PC-9 (cell line): ENCODE measurements around the gene MFSD11. TPM values are rescaled to one million over a fixed set of nuclear protein-coding genes. Genes with fewer than 3 reads are reported as not detected.
"Not testable (repeated sequence)": the region's sequence is repeated elsewhere in the genome, so short reads cannot be mapped to it uniquely, and the experiment has no call there.

Source experiments
- BruUV-seq: library from RNA; stranded (reverse); fragments of 400-500 nt; replicated peaks from 2 replicates; lab custom pipeline; 2021; lab: Mats Ljungman, UMichigan
- CTCF ChIA-PET: fragments of 300-600 bp; sonication (Branson Sonifier 250); formaldehyde crosslinking; loops from one replicate; lab custom pipeline; 2022; ENCODE audit warnings: antibody characterized with exemption; lab: Charles Lee
- POLR2A ChIA-PET: fragments of 300-600 bp; sonication (Branson Sonifier 250); formaldehyde crosslinking; loops from one replicate; lab custom pipeline; 2022; ENCODE audit warnings: antibody characterized with exemption; ENCODE audit not compliant: unreplicated experiment; lab: Charles Lee
- DNase-seq, 2 experiments: peaks; one replicate each; pipeline versions ENCODE4 v3.0.0 to v3.0.0-alpha.2; 2015 to 2022; ENCODE audit warnings: mixed read lengths in 1 of 2
- H2AFZ ChIP-seq: fragments of 200-600 bp; sonication (generic); 2 replicates; pipeline ENCODE4 v1.8.1; 2017; ENCODE audit warnings: antibody characterized with exemption
- H3F3A ChIP-seq: fragments of 200-600 bp; sonication (generic); 2 replicates; pipeline ENCODE4 v1.8.1; 2017; ENCODE audit warnings: antibody characterized with exemption, mild to moderate bottlenecking, low read depth; ENCODE audit not compliant: insufficient read depth
- H3K27ac ChIP-seq: fragments of 200-600 bp; sonication (generic); 2 replicates; pipeline ENCODE4 v1.6.1; 2016; ENCODE audit warnings: mixed run types
- H3K27me3 ChIP-seq: fragments of 200-600 bp; sonication (generic); 2 replicates; pipeline ENCODE4 v1.6.1; 2016; ENCODE audit warnings: low read depth, mixed run types; ENCODE audit not compliant: insufficient read depth
- H3K36me3 ChIP-seq: fragments of 200-600 bp; sonication (generic); 2 replicates; pipeline ENCODE4 v1.6.1; 2016; ENCODE audit warnings: low read depth, mixed run types
- H3K4me1 ChIP-seq: fragments of 200-600 bp; sonication (generic); replicated peaks from 2 replicates; pipeline ENCODE4 v1.6.1; 2016; ENCODE audit warnings: mixed run types; ENCODE audit not compliant: insufficient read depth
- H3K4me2 ChIP-seq: fragments of 200-600 bp; sonication (generic); 2 replicates; pipeline ENCODE4 v1.6.1; 2017; ENCODE audit warnings: mixed run types
- H3K4me3 ChIP-seq: fragments of 200-600 bp; sonication (generic); 2 replicates; pipeline ENCODE4 v1.6.1; 2016; ENCODE audit warnings: mixed run types
- H3K79me2 ChIP-seq: fragments of 200-600 bp; sonication (generic); 2 replicates; pipeline ENCODE4 v1.6.1; 2017; ENCODE audit warnings: low read depth, mixed run types
- H3K9me2 ChIP-seq: fragments of 200-600 bp; sonication (generic); 2 replicates; pipeline ENCODE4 v1.8.1; 2017; ENCODE audit warnings: mild to moderate bottlenecking; ENCODE audit not compliant: insufficient read depth
- H3K9me3 ChIP-seq: fragments of 200-600 bp; sonication (generic); 2 replicates; pipeline ENCODE4 v1.8.1; 2016; ENCODE audit warnings: low read depth; ENCODE audit not compliant: insufficient read depth
- H4K20me1 ChIP-seq: fragments of 200-600 bp; sonication (generic); 2 replicates; pipeline ENCODE4 v1.8.1; 2017; ENCODE audit not compliant: insufficient read depth
- EZH2 ChIP-seq: fragments of 200-600 bp; sonication (generic); IDR thresholded peaks from 2 replicates; pipeline ENCODE4 v1.8.0; 2017; ENCODE audit warnings: antibody characterized with exemption, low read depth
- intact Hi-C: fragments of 100-400 bp; cut with micrococcal nuclease; formaldehyde crosslinking; loops from one replicate; pipeline ENCODE4 v1.10.0; 2022; ENCODE audit not compliant: unreplicated experiment
- total RNA-seq: library from RNA; stranded (reverse); gene quantifications from 2 replicates; pipeline ENCODE4 v1.2.3, GENCODE V29; 2021
- TF ChIP-seq, protein P1 (sequence below): fragments of 200-600 bp; sonication (generic); conservative IDR thresholded peaks from 2 replicates; pipeline ENCODE4 v1.6.1; 2017; ENCODE audit warnings: mixed run types, antibody characterized with exemption, mild to moderate bottlenecking, moderate library complexity

MFSD11 gene
- total RNA-seq, 1 experiment from 2014 or later: 47.3 TPM

DNA sequence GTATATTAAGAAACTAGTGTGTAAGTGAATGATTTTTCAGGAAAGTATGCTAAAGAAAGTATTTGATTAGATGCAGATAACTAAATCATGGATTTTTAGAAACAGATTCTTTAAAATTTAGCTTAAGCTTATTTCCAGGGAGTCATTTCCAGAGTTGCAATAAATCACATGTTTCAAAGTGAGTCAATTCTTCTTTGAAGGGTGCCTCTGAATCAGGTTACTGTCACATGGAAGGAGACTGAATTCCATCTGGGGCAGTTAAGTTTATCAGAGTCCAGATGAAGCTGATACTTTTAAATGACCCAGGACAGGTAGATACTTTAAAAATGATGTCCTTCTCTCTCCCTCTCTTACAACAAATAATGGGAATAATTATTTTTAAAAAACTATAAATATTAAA is 5.0 kb downstream of the MFSD11 start:
- H2AFZ ChIP-seq: no peak overlapping the region
- H3K27ac ChIP-seq: no peak overlapping the region
- H3K9me2 ChIP-seq: no peaks in the 10 kb centered on the region
- H3K4me3 ChIP-seq: no peak overlapping the region
- no peaks in the 10 kb centered on the region for H3K27me3 ChIP-seq
- ChIA-PET CTCF (no interaction called here), POLR2A (interaction anchor here (0.6 to 0.7 kb wide), 2 partner anchors 11 to 1444 kb away, joined by 3 read pairs; partner anchors contain the start of genes AFMID and TK1)
- no peak for DNase-seq
- peaks cover 23% of the 10 kb centered on the region; the same call in 1 of the 2 replicates for H3K79me2 ChIP-seq
- no peak overlapping the region for H3K4me2 ChIP-seq
- no peaks in the 10 kb centered on the region for H4K20me1 ChIP-seq
- no TSS peak for BruUV-seq
- peaks cover 9% of the 10 kb centered on the region for H3K4me1 ChIP-seq
- no peaks in the 10 kb centered on the region for H3K9me3 ChIP-seq
- intact Hi-C loops: no loop called here
- peaks cover 9% of the 10 kb centered on the region; the same call in 1 of the 2 replicates for H3K36me3 ChIP-seq
- TF ChIP-seq, protein P1, sequence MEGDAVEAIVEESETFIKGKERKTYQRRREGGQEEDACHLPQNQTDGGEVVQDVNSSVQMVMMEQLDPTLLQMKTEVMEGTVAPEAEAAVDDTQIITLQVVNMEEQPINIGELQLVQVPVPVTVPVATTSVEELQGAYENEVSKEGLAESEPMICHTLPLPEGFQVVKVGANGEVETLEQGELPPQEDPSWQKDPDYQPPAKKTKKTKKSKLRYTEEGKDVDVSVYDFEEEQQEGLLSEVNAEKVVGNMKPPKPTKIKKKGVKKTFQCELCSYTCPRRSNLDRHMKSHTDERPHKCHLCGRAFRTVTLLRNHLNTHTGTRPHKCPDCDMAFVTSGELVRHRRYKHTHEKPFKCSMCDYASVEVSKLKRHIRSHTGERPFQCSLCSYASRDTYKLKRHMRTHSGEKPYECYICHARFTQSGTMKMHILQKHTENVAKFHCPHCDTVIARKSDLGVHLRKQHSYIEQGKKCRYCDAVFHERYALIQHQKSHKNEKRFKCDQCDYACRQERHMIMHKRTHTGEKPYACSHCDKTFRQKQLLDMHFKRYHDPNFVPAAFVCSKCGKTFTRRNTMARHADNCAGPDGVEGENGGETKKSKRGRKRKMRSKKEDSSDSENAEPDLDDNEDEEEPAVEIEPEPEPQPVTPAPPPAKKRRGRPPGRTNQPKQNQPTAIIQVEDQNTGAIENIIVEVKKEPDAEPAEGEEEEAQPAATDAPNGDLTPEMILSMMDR: no peak
- TF ChIP-seq EZH2: no peak
- H3F3A ChIP-seq: 0 out of 2 replicates have a peak, but pooled peaks cover 3% of the 10 kb centered on the region

DNA sequence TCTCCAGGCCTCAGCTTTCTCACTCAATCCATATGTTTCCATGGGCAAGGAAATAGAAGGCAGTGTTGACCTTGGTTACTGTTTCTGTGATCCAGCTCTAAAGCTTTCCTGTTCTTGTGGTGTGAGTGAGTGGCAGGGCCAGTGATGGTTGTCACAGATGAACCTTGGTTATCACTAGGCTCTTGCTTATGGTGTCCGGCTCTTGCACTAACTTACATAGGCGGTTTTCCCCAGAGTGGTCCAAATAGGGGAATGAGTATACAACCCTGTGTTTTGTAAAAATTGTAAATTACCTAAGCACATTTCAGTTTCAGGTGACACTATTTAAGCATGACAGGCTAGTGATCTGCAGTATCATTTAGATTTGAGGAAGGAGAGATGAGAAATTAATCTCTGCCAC is 6.8 kb downstream of the MFSD11 start:
- ChIA-PET POLR2A (no interaction called here), CTCF (interaction anchor here (0.5 kb wide), 1 partner anchor 10 kb away, joined by 3 read pairs; no protein-coding TSS in a partner anchor)
- BruUV-seq: no TSS peak
- intact Hi-C loops: no loop called here
- Histone ChIP-seq H3K79me2 (peaks cover 5% of the 10 kb centered on the region; the same call in 1 of the 2 replicates), H3K4me1 (no peaks in the 10 kb centered on the region), H2AFZ (no peak overlapping the region), H3K9me2 (no peaks in the 10 kb centered on the region), H3K27ac (no peak overlapping the region), H3K36me3 (peaks cover 9% of the 10 kb centered on the region; the same call in 1 of the 2 replicates), H3K4me2 (no peak overlapping the region), H3F3A (no peaks in the 10 kb centered on the region), H3K9me3 (no peaks in the 10 kb centered on the region), H4K20me1 (no peaks in the 10 kb centered on the region), H3K4me3 (no peak overlapping the region), H3K27me3 (no peaks in the 10 kb centered on the region)
- DNase-seq: no peak
- TF ChIP-seq EZH2: no peak
- TF ChIP-seq, protein P1: no peak

DNA sequence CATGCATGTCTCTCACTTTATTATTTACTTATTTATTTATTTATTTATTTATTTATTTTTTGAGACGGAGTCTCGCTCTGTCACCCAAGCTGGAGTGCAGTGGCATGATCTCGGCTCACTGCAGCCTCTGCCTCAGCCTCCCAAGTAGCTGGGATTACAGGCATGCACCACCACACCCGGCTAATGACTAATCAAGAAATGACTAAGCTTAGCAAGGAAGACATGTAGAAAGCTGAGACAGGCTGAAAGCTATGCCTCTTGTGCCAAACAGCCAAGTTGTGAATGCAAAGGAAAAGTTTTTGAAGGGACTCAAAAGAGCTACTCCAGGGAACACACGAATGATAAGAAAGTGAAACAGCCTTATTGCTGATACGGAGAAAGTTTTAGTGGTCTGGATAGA is 7.9 kb downstream of the MFSD11 start:
- CTCF ChIA-PET, POLR2A ChIA-PET, H3K27ac ChIP-seq: not testable (repeated sequence)

More for the DNA sequence above, 7.9 kb downstream of the MFSD11 start:
- H2AFZ ChIP-seq, H3K27me3 ChIP-seq, H3K4me1 ChIP-seq, H3K36me3 ChIP-seq, H3K9me2 ChIP-seq, intact Hi-C loops, H3K79me2 ChIP-seq, H3K4me2 ChIP-seq, H3F3A ChIP-seq, BruUV-seq, H3K4me3 ChIP-seq, H3K9me3 ChIP-seq, H4K20me1 ChIP-seq, DNase-seq: not testable (repeated sequence)
